Osteoblast (primary cell): ENCODE measurements around the gene DENND6B. TPM values are rescaled to one million over a fixed set of nuclear protein-coding genes. Genes with fewer than 3 reads are reported as not detected.
A peak's percentile ranks its signal among the peaks of the same experiment; 100 is the strongest.

Experiments used
- DNase-seq: peaks from one replicate; pipeline ENCODE4 v3.0.0; 2011; ENCODE audit warnings: low spot score, mixed read lengths; ENCODE audit not compliant: insufficient read length; ENCODE audit errors: missing footprints
- H2AFZ ChIP-seq: 2 replicates; pipeline ENCODE4 v1.6.0; 2011; ENCODE audit warnings: mild to moderate bottlenecking, low read length
- H3K27ac ChIP-seq: 2 replicates; pipeline ENCODE4 v1.5.1; 2011; ENCODE audit warnings: mild to moderate bottlenecking, low read depth, low read length, moderate library complexity
- H3K27me3 ChIP-seq: 2 replicates; pipeline ENCODE4 v1.6.0; 2012; ENCODE audit warnings: mild to moderate bottlenecking, control low read depth, inconsistent platforms, low read length, moderate library complexity; ENCODE audit not compliant: insufficient read depth
- H3K36me3 ChIP-seq: 2 replicates; pipeline ENCODE4 v1.5.1; 2011; ENCODE audit warnings: mild to moderate bottlenecking, low read length, control low read depth, moderate library complexity; ENCODE audit not compliant: insufficient read depth
- H3K4me1 ChIP-seq: 2 replicates; pipeline ENCODE4 v1.5.1; 2011; ENCODE audit warnings: mild to moderate bottlenecking, low read length, control low read depth, moderate library complexity; ENCODE audit not compliant: insufficient read depth
- H3K4me2 ChIP-seq: 2 replicates; pipeline ENCODE4 v1.6.0; 2011; ENCODE audit warnings: mild to moderate bottlenecking, low read length; ENCODE audit not compliant: insufficient read depth
- H3K4me3 ChIP-seq: fragments of 200-600 bp; sonication (generic); 3 replicates; pipeline ENCODE4 v1.5.1; 2012; ENCODE audit warnings: mild to moderate bottlenecking, low read length, inconsistent platforms; ENCODE audit not compliant: insufficient read depth
- H3K79me2 ChIP-seq: 2 replicates; pipeline ENCODE4 v1.6.0; 2012; ENCODE audit warnings: mild to moderate bottlenecking, low read length, control low read depth, inconsistent platforms; ENCODE audit not compliant: insufficient read depth
- H3K9me3 ChIP-seq: 2 replicates; pipeline ENCODE4 v1.5.1; 2011; ENCODE audit warnings: low read depth, low read length, control low read depth
- H4K20me1 ChIP-seq: 2 replicates; pipeline ENCODE4 v1.6.0; 2012; ENCODE audit warnings: mild to moderate bottlenecking, low read length, control low read depth; ENCODE audit not compliant: insufficient read depth
- CTCF ChIP-seq: IDR thresholded peaks from 2 replicates; pipeline ENCODE4 v1.5.1; 2011; ENCODE audit warnings: mild to moderate bottlenecking, low read depth, low read length, moderate library complexity; ENCODE audit errors: extremely low read depth
- total RNA-seq: library from RNA; depleted of rRNA; stranded (reverse); fragments of >200 nt; gene quantifications from 2 replicates; pipeline ENCODE4 v1.2.3, GENCODE V29; 2012

The DENND6B gene
- total RNA-seq, 1 donor: 6.5 TPM

- Histone ChIP-seq H3K4me1 (peaks cover 11% of the 10 kb centered on the region), H2AFZ (no peak within 1 kb of the TSS), H3K27ac (no peak within 1 kb of the TSS), H3K4me2 (peak within 1 kb of the TSS; percentile 64), H3K36me3 (peaks cover 8% of the 10 kb centered on the region), H3K4me3 (peak within 1 kb of the TSS; percentile 69), H3K79me2 (no peaks in the 10 kb centered on the region), H3K9me3 (no peaks in the 10 kb centered on the region), H3K27me3 (no peaks in the 10 kb centered on the region), H4K20me1 (peaks cover 28% of the 10 kb centered on the region)
- DNase-seq: peak; percentile 98
- no peak for TF ChIP-seq CTCF
Observed at GRCh38 chr22:50269970-50270665, 56.7 kb downstream of the DENND6B start, which contains the start of gene MAPK11. TSS of gene MAPK11 (minus strand) at chr22:50270380. CDS start at chr22:50270292, 88 bp downstream.

GRCh38 chr22:50269573-50269969 is 57.2 kb downstream of the DENND6B start:
- peak overlapping the region; percentile 45 for H3K4me2 ChIP-seq
- peak overlapping the region; percentile 64 for H3K4me3 ChIP-seq
- DNase-seq: no peak

DNA sequence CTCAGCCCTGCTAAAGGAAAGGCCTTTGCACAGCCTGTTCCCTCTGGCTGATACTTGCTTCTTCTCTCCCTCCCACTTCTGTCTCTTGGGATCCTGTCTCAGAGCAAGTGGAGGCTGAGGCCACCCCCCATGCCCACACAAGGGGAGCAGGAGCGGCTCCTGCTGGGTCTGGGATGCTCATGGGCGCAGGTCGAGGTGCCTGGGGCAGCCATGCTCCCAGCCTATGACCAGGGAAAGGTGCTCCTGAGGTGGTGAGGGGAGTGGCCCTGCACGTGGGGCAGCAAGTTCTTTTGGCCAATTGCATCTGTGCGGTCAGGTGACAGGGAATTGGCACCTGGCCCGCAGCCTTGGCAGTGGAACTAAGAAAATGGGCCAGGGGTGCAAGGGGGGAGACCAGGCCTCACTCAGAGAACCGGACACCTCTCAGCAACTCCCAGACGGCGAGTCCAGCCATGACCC is 58.1 kb downstream of the DENND6B start:
- Histone ChIP-seq H3K36me3 (peaks cover 5% of the 10 kb centered on the region), H3K4me1 (peaks cover 11% of the 10 kb centered on the region), H2AFZ (no peak overlapping the region), H3K79me2 (no peaks in the 10 kb centered on the region), H3K9me3 (no peaks in the 10 kb centered on the region), H3K27me3 (no peaks in the 10 kb centered on the region), H3K4me2 (no peak overlapping the region), H3K4me3 (no peak overlapping the region), H4K20me1 (peaks cover 18% of the 10 kb centered on the region), H3K27ac (no peak overlapping the region)
- TF ChIP-seq CTCF: no peak
- no peak for DNase-seq

More at GRCh38 chr22:50269573-50269969, 57.2 kb downstream of the DENND6B start:
- Histone ChIP-seq H3K27ac (no peak overlapping the region), H4K20me1 (peaks cover 24% of the 10 kb centered on the region), H3K36me3 (peaks cover 5% of the 10 kb centered on the region), H3K9me3 (no peaks in the 10 kb centered on the region), H3K27me3 (no peaks in the 10 kb centered on the region), H3K79me2 (no peaks in the 10 kb centered on the region), H2AFZ (no peak overlapping the region), H3K4me1 (peaks cover 11% of the 10 kb centered on the region)
- TF ChIP-seq CTCF: no peak

- peaks cover 15% of the 10 kb centered on the region for H4K20me1 ChIP-seq
- H2AFZ ChIP-seq: no peak overlapping the region
- H3K4me3 ChIP-seq: peak overlapping the region; percentile 58
- no peaks in the 10 kb centered on the region for H3K27me3 ChIP-seq
- TF ChIP-seq CTCF: peak; percentile 11
- H3K4me1 ChIP-seq: peaks cover 11% of the 10 kb centered on the region
- H3K4me2 ChIP-seq: peak overlapping the region; percentile 48
- no peaks in the 10 kb centered on the region for H3K79me2 ChIP-seq
- H3K9me3 ChIP-seq: no peaks in the 10 kb centered on the region
- no peak overlapping the region for H3K27ac ChIP-seq
- peaks cover 4% of the 10 kb centered on the region for H3K36me3 ChIP-seq
- DNase-seq: peak; percentile 100
Observed at GRCh38 chr22:50267591-50268390, 59.0 kb downstream of the DENND6B start.
